Naive thymus-derived CD4-positive, alpha-beta T cell (primary cell): ENCODE data around the gene USP35. TPM values are rescaled to one million over a fixed set of nuclear protein-coding genes. Genes with fewer than 3 reads are reported as not detected.

Experiments used
- ATAC-seq: fragments of 150-1000 bp; cut with Tn5 transposase; 2 replicates; pipeline ENCODE4 v1.10.0; 2021; ENCODE audit warnings: mild to moderate bottlenecking, moderate library complexity
- CTCF ChIA-PET: fragments of 350-600 bp; sonication (Branson Sonifier 250); formaldehyde crosslinking; loops from one replicate; lab custom pipeline; 2021; ENCODE audit warnings: antibody characterized with exemption; lab: Charles Lee
- POLR2A ChIA-PET: fragments of 350-600 bp; sonication (Branson Sonifier 250); formaldehyde crosslinking; loops from one replicate; lab custom pipeline; 2021; ENCODE audit warnings: antibody characterized with exemption, inconsistent platforms; lab: Charles Lee
- DNase-seq, 9 donors: peaks; one replicate each; pipeline versions ENCODE4 v3.0.0 to v3.0.0-alpha.2; 2020 to 2022; ENCODE audit warnings: mixed read lengths in 1 of 9
- H3K27ac ChIP-seq: one replicate; pipeline ENCODE4 v1.7.0; 2013; ENCODE audit warnings: mild to moderate bottlenecking, low read depth, low read length, moderate library complexity
- H3K27me3 ChIP-seq, 2 donors: one replicate each; pipeline ENCODE4 v1.7.0; 2013; ENCODE audit warnings: low read length in 2 of 2, mild to moderate bottlenecking in 2 of 2, moderate library complexity in 2 of 2; ENCODE audit not compliant: control insufficient read depth in 2 of 2, insufficient read depth in 2 of 2
- H3K36me3 ChIP-seq, 3 experiments: 1 replicate in 2 of 3; 2 replicates in 1 of 3; pipeline ENCODE4 v1.7.0; 2013; ENCODE audit warnings: low read length in 3 of 3, mild to moderate bottlenecking in 3 of 3, moderate library complexity in 1 of 3; ENCODE audit not compliant: insufficient read depth in 3 of 3, control insufficient read depth in 2 of 3
- H3K4me1 ChIP-seq, 2 donors: one replicate each; pipeline ENCODE4 v1.7.0; 2013; ENCODE audit warnings: low read length in 2 of 2, mild to moderate bottlenecking in 2 of 2, moderate library complexity in 1 of 2; ENCODE audit not compliant: control insufficient read depth in 2 of 2, insufficient read depth in 2 of 2
- H3K4me3 ChIP-seq: 2 replicates; pipeline ENCODE4 v1.7.0; 2013; ENCODE audit warnings: mild to moderate bottlenecking, low read length
- H3K9me3 ChIP-seq, 3 experiments: 1 replicate in 2 of 3; 2 replicates in 1 of 3; pipeline ENCODE4 v1.7.0; 2013; ENCODE audit warnings: low read length in 3 of 3; ENCODE audit not compliant: control insufficient read depth in 2 of 3
- H3K27ac Mint-ChIP-seq, 9 donors: one replicate each; pipeline ENCODE4 v1.8.0; 2020 to 2022; ENCODE audit warnings: mixed read lengths in 9 of 9, mild to moderate bottlenecking in 8 of 9, moderate library complexity in 5 of 9, inconsistent platforms in 2 of 9
- H3K27me3 Mint-ChIP-seq, 5 donors: one replicate each; pipeline ENCODE4 v1.8.0; 2021 to 2022; ENCODE audit warnings: mixed read lengths in 5 of 5, mild to moderate bottlenecking in 1 of 5
- H3K36me3 Mint-ChIP-seq, 5 donors: one replicate each; pipeline ENCODE4 v1.8.0; 2020 to 2022; ENCODE audit warnings: mixed read lengths in 5 of 5, mild to moderate bottlenecking in 3 of 5, inconsistent platforms in 1 of 5
- H3K4me1 Mint-ChIP-seq, 7 donors: one replicate each; pipeline ENCODE4 v1.8.0; 2020 to 2022; ENCODE audit warnings: mixed read lengths in 7 of 7, mild to moderate bottlenecking in 3 of 7, inconsistent platforms in 1 of 7
- H3K4me3 Mint-ChIP-seq, 10 donors: one replicate each; pipeline ENCODE4 v1.8.0; 2020 to 2022; ENCODE audit warnings: mild to moderate bottlenecking in 10 of 10, mixed read lengths in 10 of 10, moderate library complexity in 6 of 10, inconsistent platforms in 2 of 10
- H3K9me3 Mint-ChIP-seq, 11 donors: one replicate each; pipeline ENCODE4 v1.8.0; 2020 to 2022; ENCODE audit warnings: mixed read lengths in 11 of 11, mild to moderate bottlenecking in 4 of 11, inconsistent platforms in 1 of 11, moderate library complexity in 1 of 11
- intact Hi-C, 2 donors: fragments of 100-400 bp; cut with micrococcal nuclease; formaldehyde crosslinking; loops; one replicate each; pipeline ENCODE4 v1.15.1; 2023
- polyA plus RNA-seq, 2 donors: library from polyadenylated mRNA; unstranded; fragments of 300-500 nt; fragmentation: Illumina TruSeq; gene quantifications; one replicate each; pipeline ENCODE4 v1.2.3, GENCODE V29; 2021
- total RNA-seq, 6 experiments: library from RNA in 5 of 6; stranded (reverse) in 5 of 6; gene quantifications; 1 replicate in 5 of 6; 2 replicates in 1 of 6; pipeline ENCODE4 v1.2.3 and lab custom pipeline; 2021 to 2026

The USP35 gene
- total and polyA plus RNA-seq, 7 experiments from 2014 or later, result 1.2 to 19.2 (median 13.2) TPM

DNA sequence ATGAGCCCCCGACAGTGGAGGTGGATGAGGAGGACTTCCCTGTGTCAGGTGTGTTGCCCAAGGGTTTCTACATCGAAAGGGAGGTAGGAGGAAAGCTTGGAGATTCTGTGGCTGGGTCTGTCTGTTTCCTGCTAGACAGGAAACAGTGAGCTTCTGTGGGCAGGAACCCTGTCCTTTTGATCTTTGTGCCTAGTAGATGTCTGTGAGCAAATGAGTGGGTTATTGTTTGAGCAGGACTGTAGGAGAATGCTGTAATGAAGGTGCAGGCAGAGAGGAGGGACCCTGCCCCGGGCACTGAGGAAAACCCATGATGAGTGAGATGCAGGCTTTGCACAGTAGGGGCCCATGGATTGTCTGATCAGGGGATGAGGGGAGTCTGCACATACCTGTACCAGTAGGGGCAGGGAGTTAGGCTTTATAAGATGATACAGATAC is 14.0 kb downstream of the USP35 start:
- no peaks in the 10 kb centered on the region for H3K27me3 Mint-ChIP-seq
- peaks cover 25 to 65% (median 55%) of the 10 kb centered on the region in 7 donors for H3K4me1 Mint-ChIP-seq
- H3K4me1 ChIP-seq, result peaks cover 19 to 36% of the 10 kb centered on the region in 2 donors
- no peaks in the 10 kb centered on the region for H3K27me3 ChIP-seq
- H3K27ac Mint-ChIP-seq, result peak overlapping the region; percentile 93 to 100 (median 97)
- peak; percentile 86 for ATAC-seq
- H3K4me3 ChIP-seq, result peak overlapping the region; percentile 53
- ChIA-PET CTCF (interaction anchor here (0.7 to 1.6 kb wide), 6 partner anchors 14 to 53 kb away, joined by 3 to 8 read pairs (median 4); partner anchors contain the start of genes KCTD21 and USP35), POLR2A (interaction anchor here (0.6 to 6.1 kb wide), 8 partner anchors 8 to 372 kb away, joined by 3 to 78 read pairs (median 4); partner anchors contain the start of genes ALG8, KCTD21, NARS2 and USP35)
- H3K9me3 ChIP-seq, result no peaks in the 10 kb centered on the region
- intact Hi-C loops, result loop anchor here (1.0 to 5.0 kb wide), 8 partner anchors 14 to 370 kb away; partner anchors contain the start of genes ALG8 (in 2 of the 2), KCTD21 (in 2 of the 2), USP35 (in 2 of the 2) and GAB2 (in 1 of the 2)
- DNase-seq, result peak; percentile 43 to 92 (median 84)
- peaks cover 0 to 38% (median 8%) of the 10 kb centered on the region in 5 donors for H3K36me3 Mint-ChIP-seq
- no peaks in the 10 kb centered on the region for H3K9me3 Mint-ChIP-seq
- peak overlapping the region; percentile 79 to 91 (median 87) for H3K4me3 Mint-ChIP-seq
- H3K27ac ChIP-seq, result peak overlapping the region; percentile 91
- peaks cover 0 to 13% (median 0%) of the 10 kb centered on the region in 3 experiments for H3K36me3 ChIP-seq

DNA sequence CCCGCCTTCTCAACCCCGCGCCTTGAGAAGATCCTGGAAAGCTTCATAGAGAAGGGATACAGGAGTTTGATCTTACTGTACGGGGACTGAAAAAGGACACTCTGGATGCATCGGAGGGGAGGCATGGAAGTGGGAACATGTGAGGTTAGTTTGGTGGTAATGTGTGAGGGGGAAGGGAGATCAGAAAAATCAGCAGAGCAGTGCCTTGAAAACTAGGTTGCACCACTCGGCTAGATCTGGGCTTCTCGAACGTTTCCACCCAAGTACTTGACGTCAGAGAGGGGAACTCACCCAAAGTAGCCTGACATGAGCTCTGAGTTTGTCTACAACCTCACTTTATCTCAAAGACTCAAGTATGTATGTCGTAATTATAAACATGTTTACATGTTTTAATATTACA is 14.5 kb downstream of the USP35 start:
- H3K27ac ChIP-seq, result peak overlapping the region; percentile 91
- Mint-ChIP-seq H3K9me3 (no peaks in the 10 kb centered on the region), H3K27me3 (no peaks in the 10 kb centered on the region), H3K27ac (peak overlapping the region; percentile 93 to 100 (median 97)), H3K36me3 (peaks cover 0 to 39% (median 12%) of the 10 kb centered on the region in 5 donors), H3K4me3 (peak overlapping the region; percentile 79 to 91 (median 87)), H3K4me1 (peaks cover 25 to 65% (median 55%) of the 10 kb centered on the region in 7 donors)
- peaks cover 0 to 13% (median 0%) of the 10 kb centered on the region in 3 experiments for H3K36me3 ChIP-seq
- no peaks in the 10 kb centered on the region for H3K27me3 ChIP-seq
- DNase-seq (peak in 7 of 9 donors; percentile 70 to 94 (median 88)), ATAC-seq (peak; percentile 87)
- CTCF ChIA-PET, result interaction anchor here (0.7 to 1.6 kb wide), 6 partner anchors 14 to 53 kb away, joined by 3 to 8 read pairs (median 4); partner anchors contain the start of genes KCTD21 and USP35
- intact Hi-C loops, result loop anchor here (1.0 to 5.0 kb wide), 7 partner anchors 24 to 369 kb away; partner anchors contain the start of genes ALG8 (in 1 of the 2), GAB2 (in 1 of the 2), NARS2 (in 1 of the 2) and NDUFC2 (in 1 of the 2)
- peak overlapping the region; percentile 53 for H3K4me3 ChIP-seq
- no peaks in the 10 kb centered on the region for H3K9me3 ChIP-seq
- POLR2A ChIA-PET, result interaction anchor here (0.9 to 6.1 kb wide), 7 partner anchors 9 to 372 kb away, joined by 3 to 78 read pairs (median 4); partner anchors contain the start of genes ALG8, KCTD21, NARS2 and USP35
- peaks cover 19 to 36% of the 10 kb centered on the region in 2 donors for H3K4me1 ChIP-seq

DNA sequence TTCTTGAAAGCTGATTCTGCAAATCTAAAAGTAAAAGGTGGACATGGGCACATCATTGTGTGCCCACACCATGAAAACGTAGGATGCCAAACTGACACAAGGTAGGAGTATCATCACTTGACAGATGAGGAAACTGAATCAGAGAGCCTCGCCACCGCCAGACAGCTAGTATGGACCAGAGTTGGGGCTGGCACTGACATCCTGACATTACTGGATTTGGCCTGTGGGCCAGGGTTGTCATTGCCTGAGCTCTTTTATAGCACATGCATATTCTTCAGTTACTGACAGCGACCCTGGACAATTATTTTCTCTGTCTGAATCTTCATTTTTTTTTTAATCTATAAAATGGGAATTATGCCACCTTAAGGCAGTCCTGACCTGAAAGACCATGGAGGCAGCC is 16.5 kb downstream of the USP35 start:
- intact Hi-C loops, result no loop called here
- Mint-ChIP-seq H3K4me1 (peaks cover 25 to 57% (median 48%) of the 10 kb centered on the region in 7 donors), H3K27ac (peak overlapping the region in 8 of 9 donors; percentile 89 to 100 (median 94)), H3K27me3 (no peaks in the 10 kb centered on the region), H3K4me3 (peak overlapping the region in 2 of 10 donors; percentile 9 to 13), H3K36me3 (peaks cover 7 to 42% (median 20%) of the 10 kb centered on the region in 5 donors), H3K9me3 (no peaks in the 10 kb centered on the region)
- Histone ChIP-seq H3K4me3 (no peak overlapping the region), H3K27me3 (no peaks in the 10 kb centered on the region), H3K36me3 (peaks cover 0 to 29% (median 0%) of the 10 kb centered on the region in 3 experiments), H3K9me3 (no peaks in the 10 kb centered on the region), H3K4me1 (peaks cover 19 to 36% of the 10 kb centered on the region in 2 donors), H3K27ac (peak overlapping the region; percentile 91)
- ChIA-PET CTCF (interaction anchor here (0.6 kb wide), 1 partner anchor 212 kb away, joined by 3 read pairs; no protein-coding TSS in a partner anchor), POLR2A (interaction anchor here (0.9 kb wide), 1 partner anchor 39 kb away, joined by 3 read pairs; no protein-coding TSS in a partner anchor)
- no peak for ATAC-seq
- DNase-seq, result no peak

DNA sequence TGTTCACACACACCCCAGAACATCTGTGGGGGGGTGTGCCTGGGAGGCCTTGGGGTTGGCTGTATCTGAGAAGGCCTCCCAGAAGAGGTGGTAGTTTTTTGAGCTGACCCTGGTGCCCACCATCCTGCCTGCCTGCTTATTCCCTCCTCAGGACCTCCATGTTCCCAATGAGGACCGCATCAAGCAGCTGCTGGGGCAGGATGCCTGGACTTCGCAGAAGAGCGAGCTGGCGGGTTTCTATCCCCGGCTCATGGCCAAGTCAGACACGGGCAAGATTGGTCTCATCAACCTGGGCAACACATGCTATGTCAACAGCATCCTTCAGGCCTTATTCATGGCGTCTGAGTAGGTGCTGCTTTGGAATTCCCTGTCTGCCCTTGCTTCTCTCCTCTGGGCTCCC is 17.0 kb downstream of the USP35 start:
- ChIA-PET CTCF (interaction anchor here (0.6 kb wide), 1 partner anchor 212 kb away, joined by 3 read pairs; no protein-coding TSS in a partner anchor), POLR2A (no interaction called here)
- Histone ChIP-seq H3K27me3 (no peaks in the 10 kb centered on the region), H3K4me3 (no peak overlapping the region), H3K4me1 (peaks cover 19 to 32% of the 10 kb centered on the region in 2 donors), H3K27ac (no peak overlapping the region), H3K9me3 (no peaks in the 10 kb centered on the region), H3K36me3 (peaks cover 0 to 33% (median 0%) of the 10 kb centered on the region in 3 experiments)
- Mint-ChIP-seq H3K27me3 (no peaks in the 10 kb centered on the region), H3K4me3 (no peak overlapping the region), H3K4me1 (peaks cover 25 to 59% (median 47%) of the 10 kb centered on the region in 7 donors), H3K36me3 (peaks cover 10 to 46% (median 24%) of the 10 kb centered on the region in 5 donors), H3K27ac (peak overlapping the region in 8 of 9 donors; percentile 77 to 100 (median 94)), H3K9me3 (no peaks in the 10 kb centered on the region)
- no peak for DNase-seq
- intact Hi-C loops, result no loop called here
- ATAC-seq, result no peak

DNA sequence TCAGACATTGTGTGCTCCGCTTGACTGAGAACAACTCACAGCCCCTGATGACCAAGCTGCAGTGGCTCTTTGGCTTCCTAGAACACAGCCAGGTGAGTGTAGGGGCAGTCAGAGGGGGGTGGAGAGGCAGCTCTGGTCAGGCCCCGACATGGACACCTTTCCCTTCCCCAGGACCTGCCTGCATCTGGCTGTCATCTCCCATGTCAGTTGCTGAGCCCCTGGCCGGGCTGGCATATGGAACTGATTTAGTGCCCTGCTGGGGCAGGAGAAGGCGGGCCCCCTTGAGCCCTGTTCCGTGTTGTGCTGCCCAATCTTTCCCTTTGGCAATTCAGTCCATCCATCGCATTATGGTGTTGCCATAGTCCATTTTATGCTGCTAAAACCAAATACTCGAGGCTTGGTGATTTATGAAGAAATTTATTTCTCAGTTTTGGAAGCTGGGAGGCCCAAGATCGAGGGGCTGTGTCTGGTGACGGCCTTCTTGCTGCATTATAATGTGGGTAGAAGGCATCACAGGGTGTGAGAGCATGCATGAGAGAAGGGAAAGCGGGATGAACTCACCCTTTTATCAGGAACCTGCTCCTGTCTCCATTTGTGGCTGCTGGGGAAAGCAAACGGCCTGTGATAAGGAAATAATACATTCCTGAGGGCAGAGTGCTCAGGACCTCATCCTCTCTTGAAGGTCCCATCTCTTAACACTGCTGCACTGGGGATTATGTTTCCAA is 19.0 kb downstream of the USP35 start:
- Histone ChIP-seq H3K36me3 (peaks cover 0 to 34% (median 0%) of the 10 kb centered on the region in 3 experiments), H3K27me3 (no peaks in the 10 kb centered on the region), H3K4me3 (no peak overlapping the region), H3K27ac (no peak overlapping the region), H3K9me3 (no peaks in the 10 kb centered on the region), H3K4me1 (peaks cover 8 to 12% of the 10 kb centered on the region in 2 donors)
- Mint-ChIP-seq H3K36me3 (peaks cover 17 to 48% (median 40%) of the 10 kb centered on the region in 5 donors), H3K4me3 (no peak overlapping the region), H3K4me1 (peaks cover 12 to 59% (median 43%) of the 10 kb centered on the region in 7 donors), H3K9me3 (no peaks in the 10 kb centered on the region), H3K27me3 (no peaks in the 10 kb centered on the region), H3K27ac (peak overlapping the region in 4 of 9 donors; percentile 36 to 80 (median 42))
- intact Hi-C loops, result no loop called here
- CTCF ChIA-PET, result interaction anchor here (1.0 kb wide), 1 partner anchor 61 kb away, joined by 3 read pairs; no protein-coding TSS in a partner anchor
- DNase-seq (no peak), ATAC-seq (no peak)
- POLR2A ChIA-PET, result interaction anchor here (0.9 to 1.0 kb wide), 2 partner anchors 19 to 25 kb away, joined by 3 read pairs; partner anchors contain the start of genes KCTD21 and USP35
